Spleen (tissue), 7 donors: Measurements from ENCODE around the gene SLC12A5.
"Not testable (repeated sequence)": the region's sequence is repeated elsewhere in the genome, so short reads cannot be mapped to it uniquely, and the experiment has no call there.

ENCODE experiments used
- POLR2A ChIP-seq, 3 donors: fragments of 450-650 bp; IDR thresholded peaks; one replicate each; pipeline ENCODE4 v1.5.1; 2017; ENCODE audit warnings: antibody characterized with exemption in 3 of 3, mild to moderate bottlenecking in 1 of 3
- POLR2AphosphoS5 ChIP-seq, 3 donors: sonication (generic); formaldehyde crosslinking; IDR thresholded peaks; one replicate each; pipeline ENCODE4 v1.5.1; 2017; ENCODE audit warnings: antibody characterized with exemption in 3 of 3
- TF ChIP-seq, protein P1 (sequence below), 11 experiments: fragments of 200-600 bp in 7 of 11; fragments of 450-650 bp in 4 of 11; sonication (generic) in 4 of 11; IDR thresholded peaks in 8 of 11; conservative IDR thresholded peaks in 3 of 11; 1 replicate in 7 of 11; 2 replicates in 4 of 11; pipeline versions ENCODE4 v1.4.0 to v1.8.0; 2016 to 2021; ENCODE audit warnings: antibody characterized with exemption in 11 of 11, inconsistent platforms in 4 of 11, mild to moderate bottlenecking in 1 of 11
- donor health status: DM: no; HTN: no; CAD: no; lungs with moderate emphysema.
- donor health status: DM: no; HTN: no; CAD: no.
- donor health status: DM: no; HTN: no; CAD: no.

DNA sequence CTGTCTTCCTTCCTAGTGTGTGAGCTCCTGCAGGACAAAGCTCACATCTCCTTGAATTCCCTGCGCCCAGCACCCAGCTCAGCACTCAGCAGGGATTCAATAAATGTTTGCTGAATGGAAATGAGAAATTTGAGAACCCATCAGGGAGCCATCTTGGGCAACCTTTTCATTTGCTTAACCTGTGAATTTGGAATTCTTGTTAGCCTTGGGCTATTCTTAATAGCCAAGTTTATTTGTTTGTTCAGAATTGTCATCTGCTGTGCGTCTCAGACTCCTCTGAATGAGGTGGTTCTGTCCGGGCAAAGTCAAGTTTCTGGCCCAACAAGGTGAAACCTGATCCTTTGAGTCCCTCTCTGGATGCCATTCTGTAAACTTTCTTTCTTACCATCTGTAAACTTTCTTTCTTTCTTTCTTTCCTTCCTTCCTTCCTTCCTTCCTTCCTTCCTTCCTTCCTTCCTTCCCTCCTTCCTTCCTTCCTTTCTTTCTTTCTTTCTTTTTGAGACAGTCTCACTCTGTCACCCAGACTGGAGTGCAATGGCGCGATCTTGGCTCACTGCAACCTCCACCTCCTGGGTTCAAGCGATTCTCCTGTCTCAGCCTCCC lies 33.4 kb upstream of the SLC12A5 start:
- TF ChIP-seq, protein P1, sequence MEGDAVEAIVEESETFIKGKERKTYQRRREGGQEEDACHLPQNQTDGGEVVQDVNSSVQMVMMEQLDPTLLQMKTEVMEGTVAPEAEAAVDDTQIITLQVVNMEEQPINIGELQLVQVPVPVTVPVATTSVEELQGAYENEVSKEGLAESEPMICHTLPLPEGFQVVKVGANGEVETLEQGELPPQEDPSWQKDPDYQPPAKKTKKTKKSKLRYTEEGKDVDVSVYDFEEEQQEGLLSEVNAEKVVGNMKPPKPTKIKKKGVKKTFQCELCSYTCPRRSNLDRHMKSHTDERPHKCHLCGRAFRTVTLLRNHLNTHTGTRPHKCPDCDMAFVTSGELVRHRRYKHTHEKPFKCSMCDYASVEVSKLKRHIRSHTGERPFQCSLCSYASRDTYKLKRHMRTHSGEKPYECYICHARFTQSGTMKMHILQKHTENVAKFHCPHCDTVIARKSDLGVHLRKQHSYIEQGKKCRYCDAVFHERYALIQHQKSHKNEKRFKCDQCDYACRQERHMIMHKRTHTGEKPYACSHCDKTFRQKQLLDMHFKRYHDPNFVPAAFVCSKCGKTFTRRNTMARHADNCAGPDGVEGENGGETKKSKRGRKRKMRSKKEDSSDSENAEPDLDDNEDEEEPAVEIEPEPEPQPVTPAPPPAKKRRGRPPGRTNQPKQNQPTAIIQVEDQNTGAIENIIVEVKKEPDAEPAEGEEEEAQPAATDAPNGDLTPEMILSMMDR (IDR thresholded peaks at IDR 0.05 in 8 of 11, conservative IDR thresholded peaks at IDR 0.05 in 3 of 11): not testable (repeated sequence)
- not testable (repeated sequence) for TF ChIP-seq POLR2A, POLR2AphosphoS5 (IDR thresholded peaks at IDR 0.05)
